Endothelial cell of umbilical vein (primary cell): ENCODE data around the gene ARHGAP45. TPM values are rescaled to one million over a fixed set of nuclear protein-coding genes. Genes with fewer than 3 reads are reported as not detected.

ENCODE experiments used
- BruUV-seq: library from RNA; stranded (reverse); fragments of 400-500 nt; replicated peaks from 2 replicates; lab custom pipeline; 2021; lab: Mats Ljungman, UMichigan
- CTCF ChIA-PET: fragments of 300-600, 350-600 bp; sonication (Branson Sonifier 250); formaldehyde crosslinking; loops from one replicate; lab custom pipeline; 2021; ENCODE audit warnings: antibody characterized with exemption, inconsistent platforms; lab: Charles Lee
- POLR2A ChIA-PET: fragments of 300-600, 350-600 bp; sonication (Branson Sonifier 250); formaldehyde crosslinking; loops from one replicate; lab custom pipeline; 2021; ENCODE audit warnings: antibody characterized with exemption, inconsistent platforms; lab: Charles Lee
- DNase-seq: peaks from one replicate; pipeline ENCODE4 v3.0.0-alpha.2; 2011; ENCODE audit warnings: low read depth, low spot score
- FAIRE-seq: peaks from 2 replicates; lab custom pipeline; 2011; peaks lifted over from hg19 to GRCh38; lab: Jason Lieb, UNC
- H2AFZ ChIP-seq: 2 replicates; pipeline ENCODE4 v1.6.0; 2012; ENCODE audit warnings: low read depth, low read length, control low read depth, inconsistent platforms
- H3K27ac ChIP-seq: 2 replicates; pipeline ENCODE4 v1.5.1; 2011; ENCODE audit warnings: low read depth, mild to moderate bottlenecking, control low read depth, low read length, moderate library complexity; ENCODE audit not compliant: insufficient read depth
- H3K27me3 ChIP-seq, 2 experiments: 2 replicates each; pipeline versions ENCODE4 v1.6.0 to v1.6.1; 2011; ENCODE audit warnings: low read length in 2 of 2, mixed read lengths in 1 of 2; ENCODE audit not compliant: control insufficient read depth in 2 of 2, insufficient read depth in 2 of 2
- H3K36me3 ChIP-seq, 2 experiments: 2 replicates in 1 of 2; 3 replicates in 1 of 2; pipeline ENCODE4 v1.5.1; 2011; ENCODE audit warnings: low read length in 2 of 2, mild to moderate bottlenecking in 1 of 2, moderate library complexity in 1 of 2; ENCODE audit not compliant: control insufficient read depth in 2 of 2, insufficient read depth in 2 of 2; ENCODE audit errors: extremely low read depth in 1 of 2
- H3K4me1 ChIP-seq: 3 replicates; pipeline ENCODE4 v1.5.1; 2011; ENCODE audit warnings: mild to moderate bottlenecking, low read length; ENCODE audit not compliant: control insufficient read depth, insufficient read depth; ENCODE audit errors: extremely low read depth
- H3K4me2 ChIP-seq: 2 replicates; pipeline ENCODE4 v1.6.1; 2011; ENCODE audit warnings: low read length, control low read depth, mixed read lengths; ENCODE audit not compliant: insufficient read depth
- H3K4me3 ChIP-seq, 3 experiments: fragments of 200-600 bp in 1 of 3; sonication (generic), shearing (Covaris generic) in 1 of 3; replicated peaks in 1 of 3; 2 replicates each; pipeline ENCODE4 v1.5.1; 2011 to 2016; ENCODE audit warnings: control low read depth in 3 of 3, low read length in 3 of 3, mild to moderate bottlenecking in 2 of 3, inconsistent platforms in 1 of 3, low read depth in 1 of 3, moderate library complexity in 1 of 3; ENCODE audit not compliant: insufficient read depth in 1 of 3
- H3K79me2 ChIP-seq: 2 replicates; pipeline ENCODE4 v1.6.0; 2012; ENCODE audit warnings: low read length, inconsistent platforms; ENCODE audit not compliant: control insufficient read depth, insufficient read depth
- H3K9ac ChIP-seq: replicated peaks from 2 replicates; pipeline ENCODE3; 2011; ENCODE audit warnings: low read length, control low read depth; ENCODE audit not compliant: insufficient read depth; ENCODE audit errors: extremely low read depth
- H3K9me1 ChIP-seq: replicated peaks from 3 replicates; pipeline ENCODE4 v1.6.0; 2011; ENCODE audit warnings: mild to moderate bottlenecking, low read length; ENCODE audit not compliant: control insufficient read depth, insufficient read depth; ENCODE audit errors: extremely low read depth
- H3K9me3 ChIP-seq: replicated peaks from 2 replicates; pipeline ENCODE4 v1.5.1; 2012; ENCODE audit warnings: low read length, inconsistent platforms; ENCODE audit not compliant: control insufficient read depth, insufficient read depth
- H4K20me1 ChIP-seq: replicated peaks from 2 replicates; pipeline ENCODE3; 2011; ENCODE audit warnings: mild to moderate bottlenecking, low read length; ENCODE audit not compliant: control insufficient read depth, insufficient read depth; ENCODE audit errors: extremely low read depth
- CTCF ChIP-seq, 2 donors: IDR thresholded peaks; 1 replicate in 1 of 2; 2 replicates in 1 of 2; pipeline ENCODE4 v1.5.1; 2011; ENCODE audit warnings: low read length in 2 of 2, mild to moderate bottlenecking in 2 of 2, moderate library complexity in 2 of 2, control low read depth in 1 of 2, inconsistent platforms in 1 of 2, low read depth in 1 of 2; ENCODE audit not compliant: insufficient read depth in 1 of 2; ENCODE audit errors: extremely low read depth in 1 of 2
- EZH2 ChIP-seq: IDR thresholded peaks from 2 replicates; pipeline ENCODE4 v1.6.1; 2012; ENCODE audit warnings: borderline replicate concordance, low read depth, mild to moderate bottlenecking, moderate library complexity, low read length, inconsistent platforms; ENCODE audit not compliant: severe bottlenecking
- FOS ChIP-seq: IDR thresholded peaks from 2 replicates; pipeline ENCODE4 v1.6.1; 2011; ENCODE audit warnings: mild to moderate bottlenecking, low read length, moderate library complexity, borderline replicate concordance; ENCODE audit not compliant: insufficient read depth
- GATA2 ChIP-seq: IDR thresholded peaks from 2 replicates; pipeline ENCODE4 v1.7.0; 2011; ENCODE audit warnings: low read depth, mild to moderate bottlenecking, moderate library complexity, mixed read lengths, low read length; ENCODE audit not compliant: insufficient read length, insufficient read depth
- JUN ChIP-seq: IDR thresholded peaks from 2 replicates; pipeline ENCODE4 v1.6.1; 2011; ENCODE audit warnings: borderline replicate concordance, low read depth; ENCODE audit not compliant: insufficient read length, insufficient read depth
- MAX ChIP-seq: IDR thresholded peaks from 2 replicates; pipeline ENCODE4 v1.6.1; 2011; ENCODE audit not compliant: insufficient read depth, insufficient read length
- MYC ChIP-seq: IDR thresholded peaks from one replicate; pipeline ENCODE4 v1.6.1; 2011; ENCODE audit warnings: mild to moderate bottlenecking, low read depth, low read length
- POLR2A ChIP-seq: IDR thresholded peaks from 2 replicates; pipeline ENCODE4 v1.6.1; 2012; ENCODE audit warnings: low read depth, mild to moderate bottlenecking, control low read depth, low read length
- POLR2AphosphoS5 ChIP-seq: IDR thresholded peaks from 2 replicates; pipeline ENCODE4 v1.6.1; 2012; ENCODE audit warnings: low read depth, mild to moderate bottlenecking, control low read depth, low read length, moderate library complexity; ENCODE audit not compliant: insufficient read depth
- dilution Hi-C: fragments of 300-500 bp; cut with MboI; formaldehyde crosslinking; loops from one replicate; pipeline ENCODE4 v1.15.0; 2019; ENCODE audit warnings: low sequenced_read_pairs; ENCODE audit not compliant: extremely low pct_ligation_motif_present
- intact Hi-C: fragments of 100-400 bp; cut with micrococcal nuclease; formaldehyde crosslinking; loops from one replicate; pipeline ENCODE4 v1.10.0; 2022
- polyA plus RNA-seq, 4 experiments: library from polyadenylated mRNA; depleted of rRNA in 3 of 4; stranded (reverse) in 3 of 4; unstranded in 1 of 4; fragments of >200 nt; gene quantifications; 2 replicates each; pipeline versions ENCODE4 v1.2.1 to v1.2.3, GENCODE V29; 2011 to 2012; ENCODE audit warnings: missing spikeins in 1 of 4
- total RNA-seq: library from RNA; stranded (reverse); gene quantifications from 2 replicates; pipeline ENCODE4 v1.2.3, GENCODE V29; 2021

Gene ARHGAP45
- total and polyA plus RNA-seq, 2 donors (not counting 3 experiments of a cell fraction or from before 2014, with no cell fraction given), result 7.5 to 10.4 TPM

- Histone ChIP-seq H3K4me3 (no peak overlapping the region), H3K27ac (no peak overlapping the region), H3K9me1 (no peaks in the 10 kb centered on the region), H3K9ac (no peak overlapping the region), H3K79me2 (peaks cover 75% of the 10 kb centered on the region), H3K27me3 (no peaks in the 10 kb centered on the region), H2AFZ (no peak overlapping the region), H3K36me3 (peaks cover 0 to 8% of the 10 kb centered on the region in 2 experiments), H4K20me1 (no peaks in the 10 kb centered on the region), H3K4me2 (no peak overlapping the region), H3K9me3 (no peaks in the 10 kb centered on the region), H3K4me1 (peaks cover 40% of the 10 kb centered on the region)
- intact Hi-C loops, result no loop called here
- no peak for FAIRE-seq
- POLR2A ChIA-PET, result interaction anchor here (0.7 kb wide), 1 partner anchor 94 kb away, joined by 7 read pairs; no protein-coding TSS in a partner anchor
- no peak for TF ChIP-seq POLR2A
- TF ChIP-seq EZH2, result no peak
- TF ChIP-seq MAX, result no peak
- no peak for TF ChIP-seq FOS
- no peak for TF ChIP-seq JUN
- no peak for TF ChIP-seq MYC
- TF ChIP-seq CTCF (IDR thresholded peaks at IDR 0.05; ENCODE audit: extremely low read depth in 1 of 2, insufficient read depth in 1 of 2, low read depth in 1 of 2, low read length in 2 of 2), result no peak
- TF ChIP-seq GATA2, result no peak
- no peak for TF ChIP-seq POLR2AphosphoS5
- no TSS peak for BruUV-seq
- CTCF ChIA-PET, result no interaction called here
- no peak for DNase-seq
- dilution Hi-C loops, result no loop called here
These were observed 48.6 kb upstream of the ARHGAP45 start for GRCh38 chr19:1018393-1018792.
